HepG2 (cell line): ENCODE data around the gene AMIGO3. TPM values are rescaled to one million over a fixed set of nuclear protein-coding genes. Genes with fewer than 3 reads are reported as not detected.

Experiments used
- DNMT3B ChIP-seq: conservative IDR thresholded peaks from 2 replicates; pipeline ENCODE4 v1.6.1; 2016; ENCODE audit warnings: missing biosample characterization, control low read depth
- HIVEP1 ChIP-seq: sonication (generic); formaldehyde crosslinking; IDR thresholded peaks from 2 replicates; pipeline ENCODE4 v1.4.0; 2020; ENCODE audit warnings: mild to moderate bottlenecking, missing genetic modification reagents
- KAT7 ChIP-seq: IDR thresholded peaks from 2 replicates; pipeline ENCODE4 v1.6.1; 2018; ENCODE audit warnings: borderline replicate concordance, missing compliant biosample characterization
- RAD21 ChIP-seq: fragments of 450-650 bp; formaldehyde crosslinking; IDR thresholded peaks from 2 replicates; pipeline ENCODE4 v1.5.0; 2020; ENCODE audit warnings: mild to moderate bottlenecking
- ZNF251 ChIP-seq: sonication (generic); formaldehyde crosslinking; IDR thresholded peaks from 2 replicates; pipeline ENCODE4 v1.9.0; 2021; ENCODE audit warnings: mild to moderate bottlenecking, missing genetic modification reagents
- ZNF431 ChIP-seq: sonication (generic); formaldehyde crosslinking; IDR thresholded peaks from 2 replicates; pipeline ENCODE4 v1.9.0; 2022; ENCODE audit warnings: missing genetic modification reagents, low read depth, mild to moderate bottlenecking, borderline replicate concordance
- ZNF44 ChIP-seq: sonication (generic); formaldehyde crosslinking; IDR thresholded peaks from 2 replicates; pipeline ENCODE4 v1.5.1; 2020; ENCODE audit warnings: mild to moderate bottlenecking, missing genetic modification reagents
- ZNF441 ChIP-seq: sonication (generic); formaldehyde crosslinking; IDR thresholded peaks from 2 replicates; pipeline ENCODE4 v1.7.0; 2021; ENCODE audit warnings: missing genetic modification reagents, borderline replicate concordance
- ZNF446 ChIP-seq: sonication (generic); formaldehyde crosslinking; IDR thresholded peaks from 2 replicates; pipeline ENCODE4 v1.5.0; 2020; ENCODE audit warnings: mild to moderate bottlenecking, missing genetic modification reagents
- ZNF619 ChIP-seq: sonication (generic); formaldehyde crosslinking; IDR thresholded peaks from 2 replicates; pipeline ENCODE4 v1.4.0; 2020; ENCODE audit warnings: mild to moderate bottlenecking, missing genetic modification reagents
- ZNF83 ChIP-seq: sonication (generic); formaldehyde crosslinking; IDR thresholded peaks from 2 replicates; pipeline ENCODE4 v1.4.0; 2020; ENCODE audit warnings: missing genetic modification reagents, mild to moderate bottlenecking, borderline replicate concordance
- polyA plus RNA-seq, 8 experiments: library from polyadenylated mRNA; depleted of rRNA in 3 of 8; stranded (reverse) in 7 of 8; unstranded in 1 of 8; fragments of >200 nt; fragmentation: Illumina TruSeq in 4 of 8; extraction: Trizol in 4 of 8; gene quantifications; 2 replicates each; pipeline versions ENCODE4 v1.2.1 to v1.2.3, GENCODE V29; 2011 to 2016; ENCODE audit warnings: low read depth in 4 of 8, missing spikeins in 1 of 8, mixed read lengths in 1 of 8; ENCODE audit not compliant: insufficient read depth in 1 of 8
- total RNA-seq, 5 experiments: library from RNA; depleted of rRNA; stranded (reverse); fragments of >200 nt; fragmentation: Illumina TruSeq; extraction: Trizol; gene quantifications; 2 replicates each; pipeline ENCODE4 v1.2.3, GENCODE V29; 2016; ENCODE audit warnings: low read depth in 1 of 5
- TF ChIP-seq, protein P1 (sequence below): sonication (generic); formaldehyde crosslinking; IDR thresholded peaks from 2 replicates; pipeline ENCODE4 v1.5.0; 2020; ENCODE audit warnings: missing genetic modification reagents
- TF ChIP-seq, protein P2 (sequence below): sonication (generic); formaldehyde crosslinking; IDR thresholded peaks from 2 replicates; pipeline ENCODE4 v1.5.0; 2020; ENCODE audit warnings: missing genetic modification reagents
- TF ChIP-seq, protein P3 (sequence below): sonication (generic); formaldehyde crosslinking; IDR thresholded peaks from 2 replicates; pipeline ENCODE4 v1.4.0; 2020; ENCODE audit warnings: missing genetic modification reagents
- TF ChIP-seq, protein P4 (sequence below): sonication (generic); formaldehyde crosslinking; IDR thresholded peaks from 2 replicates; pipeline ENCODE4 v1.4.0; 2020; ENCODE audit warnings: missing genetic modification reagents
- TF ChIP-seq, protein P5 (sequence below): sonication (generic); formaldehyde crosslinking; IDR thresholded peaks from 2 replicates; pipeline ENCODE4 v1.5.0; 2020; ENCODE audit warnings: mild to moderate bottlenecking, missing genetic modification reagents, borderline replicate concordance

AMIGO3 gene
- total and polyA plus RNA-seq, 2 of the 13 experiments (the other 11 are each of a cell fraction or from before 2014, with no cell fraction given): 0.35 TPM; not detected in 1

DNA sequence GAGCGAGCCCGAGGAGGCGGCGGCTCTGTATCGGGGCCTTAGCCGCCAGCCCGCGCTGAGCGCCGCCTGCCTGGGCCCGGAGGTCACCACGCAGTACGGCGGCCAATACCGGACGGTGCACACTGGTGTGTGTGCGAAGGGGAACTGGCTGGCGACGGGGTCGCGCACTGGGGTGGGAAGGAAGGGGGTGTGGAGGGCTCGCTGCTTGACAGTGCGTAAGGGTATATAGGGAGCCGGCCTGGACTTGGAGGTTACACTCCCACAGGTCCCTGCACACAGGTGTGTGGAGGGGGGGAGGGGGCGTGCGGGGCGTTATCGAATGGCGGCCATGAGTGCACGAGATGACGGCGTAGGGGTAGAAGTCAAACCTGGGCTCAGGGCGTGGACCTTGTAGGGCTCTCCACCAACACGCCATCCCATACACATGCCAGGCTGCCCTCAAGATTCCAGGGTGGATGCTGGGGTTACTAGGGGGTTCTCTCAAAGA, 44.9 kb downstream of the AMIGO3 start (continued):
- TF ChIP-seq, protein P1, sequence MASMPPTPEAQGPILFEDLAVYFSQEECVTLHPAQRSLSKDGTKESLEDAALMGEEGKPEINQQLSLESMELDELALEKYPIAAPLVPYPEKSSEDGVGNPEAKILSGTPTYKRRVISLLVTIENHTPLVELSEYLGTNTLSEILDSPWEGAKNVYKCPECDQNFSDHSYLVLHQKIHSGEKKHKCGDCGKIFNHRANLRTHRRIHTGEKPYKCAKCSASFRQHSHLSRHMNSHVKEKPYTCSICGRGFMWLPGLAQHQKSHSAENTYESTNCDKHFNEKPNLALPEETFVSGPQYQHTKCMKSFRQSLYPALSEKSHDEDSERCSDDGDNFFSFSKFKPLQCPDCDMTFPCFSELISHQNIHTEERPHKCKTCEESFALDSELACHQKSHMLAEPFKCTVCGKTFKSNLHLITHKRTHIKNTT (CRISPR knock-in tag): no peak
- TF ChIP-seq ZNF83 (CRISPR knock-in tag) (no peak), KAT7 (CRISPR knock-in tag) (no peak), ZNF441 (CRISPR knock-in tag) (no peak), ZNF251 (no peak), RAD21 (peak; percentile 47; the same call in 1 of the 2 replicates), DNMT3B (no peak), ZNF431 (peak; percentile 70; the same call in 1 of the 2 replicates), ZNF619 (CRISPR knock-in tag) (no peak), HIVEP1 (CRISPR knock-in tag) (no peak), ZNF446 (CRISPR knock-in tag) (no peak; the same call in 1 of the 2 replicates), ZNF44 (CRISPR knock-in tag) (0 out of 2 replicates have a peak, but pooled peaks have one; percentile 10)
- TF ChIP-seq, protein P2, sequence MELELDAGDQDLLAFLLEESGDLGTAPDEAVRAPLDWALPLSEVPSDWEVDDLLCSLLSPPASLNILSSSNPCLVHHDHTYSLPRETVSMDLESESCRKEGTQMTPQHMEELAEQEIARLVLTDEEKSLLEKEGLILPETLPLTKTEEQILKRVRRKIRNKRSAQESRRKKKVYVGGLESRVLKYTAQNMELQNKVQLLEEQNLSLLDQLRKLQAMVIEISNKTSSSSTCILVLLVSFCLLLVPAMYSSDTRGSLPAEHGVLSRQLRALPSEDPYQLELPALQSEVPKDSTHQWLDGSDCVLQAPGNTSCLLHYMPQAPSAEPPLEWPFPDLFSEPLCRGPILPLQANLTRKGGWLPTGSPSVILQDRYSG (CRISPR knock-in tag): no peak
- TF ChIP-seq, protein P3, sequence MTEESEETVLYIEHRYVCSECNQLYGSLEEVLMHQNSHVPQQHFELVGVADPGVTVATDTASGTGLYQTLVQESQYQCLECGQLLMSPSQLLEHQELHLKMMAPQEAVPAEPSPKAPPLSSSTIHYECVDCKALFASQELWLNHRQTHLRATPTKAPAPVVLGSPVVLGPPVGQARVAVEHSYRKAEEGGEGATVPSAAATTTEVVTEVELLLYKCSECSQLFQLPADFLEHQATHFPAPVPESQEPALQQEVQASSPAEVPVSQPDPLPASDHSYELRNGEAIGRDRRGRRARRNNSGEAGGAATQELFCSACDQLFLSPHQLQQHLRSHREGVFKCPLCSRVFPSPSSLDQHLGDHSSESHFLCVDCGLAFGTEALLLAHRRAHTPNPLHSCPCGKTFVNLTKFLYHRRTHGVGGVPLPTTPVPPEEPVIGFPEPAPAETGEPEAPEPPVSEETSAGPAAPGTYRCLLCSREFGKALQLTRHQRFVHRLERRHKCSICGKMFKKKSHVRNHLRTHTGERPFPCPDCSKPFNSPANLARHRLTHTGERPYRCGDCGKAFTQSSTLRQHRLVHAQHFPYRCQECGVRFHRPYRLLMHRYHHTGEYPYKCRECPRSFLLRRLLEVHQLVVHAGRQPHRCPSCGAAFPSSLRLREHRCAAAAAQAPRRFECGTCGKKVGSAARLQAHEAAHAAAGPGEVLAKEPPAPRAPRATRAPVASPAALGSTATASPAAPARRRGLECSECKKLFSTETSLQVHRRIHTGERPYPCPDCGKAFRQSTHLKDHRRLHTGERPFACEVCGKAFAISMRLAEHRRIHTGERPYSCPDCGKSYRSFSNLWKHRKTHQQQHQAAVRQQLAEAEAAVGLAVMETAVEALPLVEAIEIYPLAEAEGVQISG: no peak
- TF ChIP-seq, protein P4, sequence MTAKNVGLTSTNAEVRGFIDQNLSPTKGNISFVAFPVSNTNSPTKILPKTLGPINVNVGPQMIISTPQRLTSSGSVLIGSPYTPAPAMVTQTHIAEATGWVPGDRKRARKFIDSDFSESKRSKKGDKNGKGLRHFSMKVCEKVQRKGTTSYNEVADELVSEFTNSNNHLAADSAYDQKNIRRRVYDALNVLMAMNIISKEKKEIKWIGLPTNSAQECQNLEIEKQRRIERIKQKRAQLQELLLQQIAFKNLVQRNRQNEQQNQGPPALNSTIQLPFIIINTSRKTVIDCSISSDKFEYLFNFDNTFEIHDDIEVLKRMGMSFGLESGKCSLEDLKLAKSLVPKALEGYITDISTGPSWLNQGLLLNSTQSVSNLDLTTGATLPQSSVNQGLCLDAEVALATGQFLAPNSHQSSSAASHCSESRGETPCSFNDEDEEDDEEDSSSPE (CRISPR knock-in tag): no peak
- TF ChIP-seq, protein P5, sequence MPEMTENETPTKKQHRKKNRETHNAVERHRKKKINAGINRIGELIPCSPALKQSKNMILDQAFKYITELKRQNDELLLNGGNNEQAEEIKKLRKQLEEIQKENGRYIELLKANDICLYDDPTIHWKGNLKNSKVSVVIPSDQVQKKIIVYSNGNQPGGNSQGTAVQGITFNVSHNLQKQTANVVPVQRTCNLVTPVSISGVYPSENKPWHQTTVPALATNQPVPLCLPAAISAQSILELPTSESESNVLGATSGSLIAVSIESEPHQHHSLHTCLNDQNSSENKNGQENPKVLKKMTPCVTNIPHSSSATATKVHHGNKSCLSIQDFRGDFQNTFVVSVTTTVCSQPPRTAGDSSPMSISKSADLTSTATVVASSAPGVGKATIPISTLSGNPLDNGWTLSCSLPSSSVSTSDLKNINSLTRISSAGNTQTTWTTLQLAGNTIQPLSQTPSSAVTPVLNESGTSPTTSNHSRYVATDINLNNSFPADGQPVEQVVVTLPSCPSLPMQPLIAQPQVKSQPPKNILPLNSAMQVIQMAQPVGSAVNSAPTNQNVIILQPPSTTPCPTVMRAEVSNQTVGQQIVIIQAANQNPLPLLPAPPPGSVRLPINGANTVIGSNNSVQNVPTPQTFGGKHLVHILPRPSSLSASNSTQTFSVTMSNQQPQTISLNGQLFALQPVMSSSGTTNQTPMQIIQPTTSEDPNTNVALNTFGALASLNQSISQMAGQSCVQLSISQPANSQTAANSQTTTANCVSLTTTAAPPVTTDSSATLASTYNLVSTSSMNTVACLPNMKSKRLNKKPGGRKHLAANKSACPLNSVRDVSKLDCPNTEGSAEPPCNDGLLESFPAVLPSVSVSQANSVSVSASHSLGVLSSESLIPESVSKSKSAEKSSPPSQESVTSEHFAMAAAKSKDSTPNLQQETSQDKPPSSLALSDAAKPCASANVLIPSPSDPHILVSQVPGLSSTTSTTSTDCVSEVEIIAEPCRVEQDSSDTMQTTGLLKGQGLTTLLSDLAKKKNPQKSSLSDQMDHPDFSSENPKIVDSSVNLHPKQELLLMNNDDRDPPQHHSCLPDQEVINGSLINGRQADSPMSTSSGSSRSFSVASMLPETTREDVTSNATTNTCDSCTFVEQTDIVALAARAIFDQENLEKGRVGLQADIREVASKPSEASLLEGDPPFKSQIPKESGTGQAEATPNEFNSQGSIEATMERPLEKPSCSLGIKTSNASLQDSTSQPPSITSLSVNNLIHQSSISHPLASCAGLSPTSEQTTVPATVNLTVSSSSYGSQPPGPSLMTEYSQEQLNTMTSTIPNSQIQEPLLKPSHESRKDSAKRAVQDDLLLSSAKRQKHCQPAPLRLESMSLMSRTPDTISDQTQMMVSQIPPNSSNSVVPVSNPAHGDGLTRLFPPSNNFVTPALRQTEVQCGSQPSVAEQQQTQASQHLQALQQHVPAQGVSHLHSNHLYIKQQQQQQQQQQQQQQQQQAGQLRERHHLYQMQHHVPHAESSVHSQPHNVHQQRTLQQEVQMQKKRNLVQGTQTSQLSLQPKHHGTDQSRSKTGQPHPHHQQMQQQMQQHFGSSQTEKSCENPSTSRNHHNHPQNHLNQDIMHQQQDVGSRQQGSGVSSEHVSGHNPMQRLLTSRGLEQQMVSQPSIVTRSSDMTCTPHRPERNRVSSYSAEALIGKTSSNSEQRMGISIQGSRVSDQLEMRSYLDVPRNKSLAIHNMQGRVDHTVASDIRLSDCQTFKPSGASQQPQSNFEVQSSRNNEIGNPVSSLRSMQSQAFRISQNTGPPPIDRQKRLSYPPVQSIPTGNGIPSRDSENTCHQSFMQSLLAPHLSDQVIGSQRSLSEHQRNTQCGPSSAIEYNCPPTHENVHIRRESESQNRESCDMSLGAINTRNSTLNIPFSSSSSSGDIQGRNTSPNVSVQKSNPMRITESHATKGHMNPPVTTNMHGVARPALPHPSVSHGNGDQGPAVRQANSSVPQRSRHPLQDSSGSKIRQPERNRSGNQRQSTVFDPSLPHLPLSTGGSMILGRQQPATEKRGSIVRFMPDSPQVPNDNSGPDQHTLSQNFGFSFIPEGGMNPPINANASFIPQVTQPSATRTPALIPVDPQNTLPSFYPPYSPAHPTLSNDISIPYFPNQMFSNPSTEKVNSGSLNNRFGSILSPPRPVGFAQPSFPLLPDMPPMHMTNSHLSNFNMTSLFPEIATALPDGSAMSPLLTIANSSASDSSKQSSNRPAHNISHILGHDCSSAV (CRISPR knock-in tag): no peak
